Large intestine (tissue), 3 donors: Measurements from ENCODE around the gene CCDC78. TPM values are rescaled to one million over a fixed set of nuclear protein-coding genes. Genes with fewer than 3 reads are reported as not detected.

Source experiments
- DNase-seq, 2 donors: peaks; one replicate each; pipeline versions ENCODE4 v3.0.0 to v3.0.0-alpha.2; 2013
- H3K27ac ChIP-seq: one replicate; pipeline ENCODE4 v1.5.1; 2013; ENCODE audit warnings: low read length
- H3K27me3 ChIP-seq: 2 replicates; pipeline ENCODE4 v1.6.1; 2013; ENCODE audit warnings: low read length; ENCODE audit not compliant: control insufficient read depth, insufficient read depth
- H3K36me3 ChIP-seq: 2 replicates; pipeline ENCODE4 v1.6.1; 2013; ENCODE audit warnings: low read length; ENCODE audit not compliant: control insufficient read depth, insufficient read depth
- H3K4me1 ChIP-seq: one replicate; pipeline ENCODE4 v1.6.1; 2013; ENCODE audit warnings: low read length; ENCODE audit not compliant: control insufficient read depth, insufficient read depth
- H3K4me3 ChIP-seq: one replicate; pipeline ENCODE4 v1.5.1; 2013; ENCODE audit warnings: low read length
- H3K9me3 ChIP-seq: one replicate; pipeline ENCODE4 v1.6.1; 2013; ENCODE audit warnings: mild to moderate bottlenecking, low read depth, low read length, moderate library complexity; ENCODE audit not compliant: control insufficient read depth
- WGBS: methylation state at CpG from one replicate; pipeline ENCODE4 v1.1.5; 2013; ENCODE audit warnings: low lambda C conversion rate; ENCODE audit not compliant: insufficient coverage; 5-methylcytosine and 5-hydroxymethylcytosine counted together
- polyA plus RNA-seq: library from polyadenylated mRNA; unstranded; fragments of 120-200 nt; gene quantifications from one replicate; pipeline ENCODE4 v1.2.1, GENCODE V29; 2013

Gene CCDC78
- polyA plus RNA-seq, 1 donor = 1.9 TPM

GRCh38 chr16:766820-767640 is 40.8 kb upstream of the CCDC78 start:
- Histone ChIP-seq H3K4me3 (no peak overlapping the region), H3K27me3 (no peaks in the 10 kb centered on the region), H3K27ac (no peak overlapping the region), H3K9me3 (no peaks in the 10 kb centered on the region), H3K4me1 (peaks cover 5% of the 10 kb centered on the region), H3K36me3 (no peaks in the 10 kb centered on the region)
- no CpG with 5 or more reads among the region's 48 CpGs for WGBS
- DNase-seq = no peak

GRCh38 chr16:766008-766819 is 40.0 kb upstream of the CCDC78 start:
- Histone ChIP-seq H3K27ac (no peak overlapping the region), H3K4me3 (no peak overlapping the region), H3K36me3 (no peaks in the 10 kb centered on the region), H3K4me1 (peaks cover 12% of the 10 kb centered on the region), H3K9me3 (no peaks in the 10 kb centered on the region), H3K27me3 (no peaks in the 10 kb centered on the region)
- WGBS = no CpG with 5 or more reads among the region's 29 CpGs
- DNase-seq = no peak

- Histone ChIP-seq H3K27me3 (no peaks in the 10 kb centered on the region), H3K27ac (no peak overlapping the region), H3K4me3 (no peak overlapping the region), H3K4me1 (peaks cover 19% of the 10 kb centered on the region), H3K9me3 (peaks cover 3% of the 10 kb centered on the region), H3K36me3 (no peaks in the 10 kb centered on the region)
- no CpG with 5 or more reads among the region's 29 CpGs for WGBS
- DNase-seq = no peak
Measured at GRCh38 chr16:765488-765865, 39.2 kb upstream of the CCDC78 start.

GRCh38 chr16:764848-765487 is 38.7 kb upstream of the CCDC78 start:
- Histone ChIP-seq H3K27ac (no peak overlapping the region), H3K27me3 (no peaks in the 10 kb centered on the region), H3K4me1 (peaks cover 20% of the 10 kb centered on the region), H3K9me3 (peaks cover 3% of the 10 kb centered on the region), H3K4me3 (no peak overlapping the region), H3K36me3 (no peaks in the 10 kb centered on the region)
- no CpG with 5 or more reads among the region's 38 CpGs for WGBS
- no peak for DNase-seq

GRCh38 chr16:764184-764750 is 38.0 kb upstream of the CCDC78 start:
- Histone ChIP-seq H3K27ac (no peak overlapping the region), H3K27me3 (no peaks in the 10 kb centered on the region), H3K9me3 (peaks cover 3% of the 10 kb centered on the region), H3K36me3 (no peaks in the 10 kb centered on the region), H3K4me3 (no peak overlapping the region), H3K4me1 (peaks cover 24% of the 10 kb centered on the region)
- no peak for DNase-seq
- WGBS = no CpG with 5 or more reads among the region's 20 CpGs

- Histone ChIP-seq H3K4me3 (no peak overlapping the region), H3K9me3 (peaks cover 3% of the 10 kb centered on the region), H3K36me3 (no peaks in the 10 kb centered on the region), H3K27ac (no peak overlapping the region), H3K4me1 (peaks cover 25% of the 10 kb centered on the region), H3K27me3 (no peaks in the 10 kb centered on the region)
- no peak for DNase-seq
- no CpG with 5 or more reads among the region's 21 CpGs for WGBS
Measured at GRCh38 chr16:763369-764183, 37.3 kb upstream of the CCDC78 start.

- WGBS = no CpG with 5 or more reads among the region's 17 CpGs
- H3K27ac ChIP-seq = no peak overlapping the region
- peaks cover 3% of the 10 kb centered on the region for H3K9me3 ChIP-seq
- H3K27me3 ChIP-seq = no peaks in the 10 kb centered on the region
- DNase-seq = no peak
- H3K4me1 ChIP-seq = peaks cover 25% of the 10 kb centered on the region
- H3K4me3 ChIP-seq = no peak overlapping the region
- H3K36me3 ChIP-seq = no peaks in the 10 kb centered on the region
Measured at GRCh38 chr16:762595-763268, 36.5 kb upstream of the CCDC78 start.

GRCh38 chr16:761625-762513 is 35.6 kb upstream of the CCDC78 start:
- Histone ChIP-seq H3K27me3 (no peaks in the 10 kb centered on the region), H3K27ac (peak overlapping the region; percentile 77), H3K4me3 (no peak overlapping the region), H3K36me3 (no peaks in the 10 kb centered on the region), H3K9me3 (peaks cover 3% of the 10 kb centered on the region), H3K4me1 (peaks cover 25% of the 10 kb centered on the region)
- WGBS = no CpG with 5 or more reads among the region's 22 CpGs
- peak in 1 of 2 donors; percentile 54 for DNase-seq
